AG10803 (cell line): ENCODE results near the gene NCAM2.

Source experiments
- DNase-seq: peaks from one replicate; pipeline ENCODE4 v3.0.0; 2010; ENCODE audit warnings: low read depth
- H3K4me3 ChIP-seq: 2 replicates; pipeline ENCODE4 v1.5.1; 2011; ENCODE audit warnings: mild to moderate bottlenecking, low read length, control low read depth
- TF ChIP-seq, protein P1 (sequence below): conservative IDR thresholded peaks from 2 replicates; pipeline ENCODE4 v1.5.1; 2011; ENCODE audit warnings: mild to moderate bottlenecking, low read length, control low read depth, inconsistent platforms

The NCAM2 gene

GRCh38 chr21:21230672-21231071, 232.5 kb downstream of the NCAM2 start:
- no peak overlapping the region for H3K4me3 ChIP-seq
- TF ChIP-seq, protein P1, sequence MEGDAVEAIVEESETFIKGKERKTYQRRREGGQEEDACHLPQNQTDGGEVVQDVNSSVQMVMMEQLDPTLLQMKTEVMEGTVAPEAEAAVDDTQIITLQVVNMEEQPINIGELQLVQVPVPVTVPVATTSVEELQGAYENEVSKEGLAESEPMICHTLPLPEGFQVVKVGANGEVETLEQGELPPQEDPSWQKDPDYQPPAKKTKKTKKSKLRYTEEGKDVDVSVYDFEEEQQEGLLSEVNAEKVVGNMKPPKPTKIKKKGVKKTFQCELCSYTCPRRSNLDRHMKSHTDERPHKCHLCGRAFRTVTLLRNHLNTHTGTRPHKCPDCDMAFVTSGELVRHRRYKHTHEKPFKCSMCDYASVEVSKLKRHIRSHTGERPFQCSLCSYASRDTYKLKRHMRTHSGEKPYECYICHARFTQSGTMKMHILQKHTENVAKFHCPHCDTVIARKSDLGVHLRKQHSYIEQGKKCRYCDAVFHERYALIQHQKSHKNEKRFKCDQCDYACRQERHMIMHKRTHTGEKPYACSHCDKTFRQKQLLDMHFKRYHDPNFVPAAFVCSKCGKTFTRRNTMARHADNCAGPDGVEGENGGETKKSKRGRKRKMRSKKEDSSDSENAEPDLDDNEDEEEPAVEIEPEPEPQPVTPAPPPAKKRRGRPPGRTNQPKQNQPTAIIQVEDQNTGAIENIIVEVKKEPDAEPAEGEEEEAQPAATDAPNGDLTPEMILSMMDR = no peak
- no peak for DNase-seq

- no peak for DNase-seq
- TF ChIP-seq, protein P1 = no peak
- no peak overlapping the region for H3K4me3 ChIP-seq
These were observed 233.7 kb downstream of the NCAM2 start for GRCh38 chr21:21231913-21232312.

GRCh38 chr21:21232320-21232719, 234.1 kb downstream of the NCAM2 start:
- DNase-seq = peak; percentile 60
- TF ChIP-seq, protein P1 = peak; percentile 70
- H3K4me3 ChIP-seq = no peak overlapping the region

DNA sequence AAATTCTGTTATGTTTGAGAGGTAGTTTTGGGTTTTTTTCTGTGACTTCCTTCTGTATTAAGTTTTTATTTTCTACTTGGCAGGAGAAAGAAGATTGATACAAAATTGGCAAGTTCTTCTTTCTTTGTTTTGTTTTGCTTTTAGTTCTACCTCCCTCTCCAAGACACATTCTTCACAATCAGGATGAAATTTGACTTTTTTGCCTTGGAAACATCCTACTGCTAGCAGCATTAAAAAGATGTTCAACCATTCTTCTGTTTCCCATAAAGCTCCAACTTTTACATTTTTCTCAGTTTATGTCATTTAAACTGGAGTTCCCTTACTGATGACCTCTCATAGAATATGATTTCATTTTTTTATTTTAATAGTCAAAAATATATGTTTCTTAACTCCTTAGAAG, 234.8 kb downstream of the NCAM2 start:
- DNase-seq = no peak
- no peak overlapping the region for H3K4me3 ChIP-seq

DNA sequence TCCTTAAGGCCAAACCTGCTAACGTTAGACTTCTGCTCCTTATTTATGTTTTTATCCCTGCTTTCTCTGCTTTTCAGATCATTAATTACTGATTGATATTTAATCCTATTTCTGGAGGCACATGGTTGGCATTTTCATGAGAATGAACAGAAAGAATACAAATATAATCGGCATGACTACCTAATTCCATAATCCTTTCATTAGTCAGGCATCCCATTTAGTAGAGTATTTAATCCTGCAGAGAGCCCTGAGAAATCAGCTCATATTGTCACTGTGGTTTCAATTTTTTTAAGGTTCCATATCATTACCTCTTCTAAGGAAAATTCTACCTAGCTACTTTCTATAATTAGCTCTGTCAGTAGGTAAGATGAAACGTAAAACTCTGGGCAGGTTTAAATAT, 238.8 kb downstream of the NCAM2 start:
- no peak for DNase-seq
- TF ChIP-seq, protein P1 = no peak
- H3K4me3 ChIP-seq = no peak overlapping the region

More for the DNA sequence above, 234.8 kb downstream of the NCAM2 start:
- TF ChIP-seq, protein P1 = no peak

- H3K4me3 ChIP-seq = no peak overlapping the region
- no peak for DNase-seq
These were observed 240.6 kb downstream of the NCAM2 start for GRCh38 chr21:21238629-21239400.

GRCh38 chr21:21241391-21241790, 243.2 kb downstream of the NCAM2 start:
- DNase-seq = no peak

More at GRCh38 chr21:21238629-21239400, 240.6 kb downstream of the NCAM2 start:
- TF ChIP-seq, protein P1 = no peak

More at GRCh38 chr21:21241391-21241790, 243.2 kb downstream of the NCAM2 start:
- TF ChIP-seq, protein P1 = no peak
- H3K4me3 ChIP-seq = no peak overlapping the region
